Colon (tissue), 2 donors: ENCODE measurements around the gene PARVA.

Source experiments
- FAIRE-seq: peaks from 2 replicates; lab custom pipeline; 2012; peaks lifted over from hg19 to GRCh38; lab: Jason Lieb, UNC
- donor health status: control.
- donor health status: control.

PARVA gene

GRCh38 chr11:12403997-12404350 is 26.6 kb downstream of the PARVA start:
- no peak for FAIRE-seq

GRCh38 chr11:12404436-12404835 is 27.1 kb downstream of the PARVA start:
- FAIRE-seq = no peak

GRCh38 chr11:12408156-12408770 is 30.9 kb downstream of the PARVA start:
- FAIRE-seq = no peak

GRCh38 chr11:12409621-12410005 is 32.2 kb downstream of the PARVA start:
- FAIRE-seq = no peak

- no peak for FAIRE-seq
Measured at GRCh38 chr11:12410006-12410728, 32.8 kb downstream of the PARVA start.

- no peak for FAIRE-seq
Measured at GRCh38 chr11:12411393-12411792, 34.0 kb downstream of the PARVA start.

GRCh38 chr11:12411806-12412727 is 34.7 kb downstream of the PARVA start:
- FAIRE-seq = no peak

GRCh38 chr11:12413141-12414052 is 36.0 kb downstream of the PARVA start:
- no peak for FAIRE-seq

- no peak for FAIRE-seq
Measured at GRCh38 chr11:12414611-12415010, 37.2 kb downstream of the PARVA start.

- no peak for FAIRE-seq
Measured at GRCh38 chr11:12415342-12415966, 38.1 kb downstream of the PARVA start.

GRCh38 chr11:12416552-12416951 is 39.2 kb downstream of the PARVA start:
- no peak for FAIRE-seq

- no peak for FAIRE-seq
Measured at GRCh38 chr11:12417691-12418611, 40.6 kb downstream of the PARVA start.

- FAIRE-seq = no peak
Measured at GRCh38 chr11:12420040-12420439, 42.7 kb downstream of the PARVA start.

GRCh38 chr11:12420706-12421105 is 43.3 kb downstream of the PARVA start:
- no peak for FAIRE-seq

- no peak for FAIRE-seq
Measured at GRCh38 chr11:12421386-12421785, 44.0 kb downstream of the PARVA start.

- FAIRE-seq = no peak
Measured at GRCh38 chr11:12426176-12426575, 48.8 kb downstream of the PARVA start.

GRCh38 chr11:12429155-12429554 is 51.8 kb downstream of the PARVA start:
- FAIRE-seq = no peak

- no peak for FAIRE-seq
Measured at GRCh38 chr11:12430351-12430750, 53.0 kb downstream of the PARVA start.

- FAIRE-seq = no peak
Measured at GRCh38 chr11:12430954-12431595, 53.7 kb downstream of the PARVA start.

GRCh38 chr11:12432507-12432906 is 55.1 kb downstream of the PARVA start:
- no peak for FAIRE-seq
